ENCODE results near the gene WARS2.
A peak's percentile ranks its signal among the peaks of the same experiment; 100 is the strongest.

Gene WARS2

DNA sequence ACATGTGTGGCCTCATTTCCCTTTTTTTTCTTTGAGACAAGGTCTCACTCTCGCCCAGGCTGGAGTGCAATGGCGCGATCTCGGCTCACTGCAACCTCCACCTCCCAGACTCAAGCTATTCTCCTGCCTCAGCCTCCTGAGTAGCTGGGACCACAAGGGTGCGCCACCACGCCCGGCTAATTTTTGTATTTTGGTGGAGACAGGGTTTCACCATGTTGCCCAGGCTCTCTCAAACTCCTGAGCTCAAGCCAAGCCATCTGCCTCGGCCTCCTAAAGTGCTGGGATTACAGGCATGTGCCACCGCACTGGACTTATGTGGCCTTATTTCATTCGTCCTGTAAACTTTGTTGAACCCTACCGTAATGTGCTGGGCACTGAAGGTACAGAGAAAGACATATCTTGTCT, 569 bp upstream of the WARS2 start:
- Histone ChIP-seq H3K27ac (peak overlapping the region; percentile 98), H3K9me3 (ENCODE audit: control insufficient read depth, low read length) (no peaks in the 10 kb centered on the region)

DNA sequence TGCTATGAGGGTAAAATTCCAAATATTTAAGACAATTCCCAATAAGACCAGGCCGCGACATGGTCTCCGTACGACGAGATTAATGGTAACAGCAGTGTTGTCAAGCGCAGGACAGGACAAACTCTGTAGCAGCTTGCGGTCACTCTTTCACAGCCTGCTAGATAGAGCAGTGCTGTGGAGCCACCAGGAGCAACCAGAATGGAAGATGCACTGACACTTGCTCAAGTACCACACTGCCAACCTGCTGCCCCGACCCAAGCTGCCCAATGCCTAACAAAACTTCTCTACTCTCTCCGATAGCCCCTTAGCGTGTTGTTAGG, 636 bp downstream of the WARS2 start:
- TF ChIP-seq, protein P1, sequence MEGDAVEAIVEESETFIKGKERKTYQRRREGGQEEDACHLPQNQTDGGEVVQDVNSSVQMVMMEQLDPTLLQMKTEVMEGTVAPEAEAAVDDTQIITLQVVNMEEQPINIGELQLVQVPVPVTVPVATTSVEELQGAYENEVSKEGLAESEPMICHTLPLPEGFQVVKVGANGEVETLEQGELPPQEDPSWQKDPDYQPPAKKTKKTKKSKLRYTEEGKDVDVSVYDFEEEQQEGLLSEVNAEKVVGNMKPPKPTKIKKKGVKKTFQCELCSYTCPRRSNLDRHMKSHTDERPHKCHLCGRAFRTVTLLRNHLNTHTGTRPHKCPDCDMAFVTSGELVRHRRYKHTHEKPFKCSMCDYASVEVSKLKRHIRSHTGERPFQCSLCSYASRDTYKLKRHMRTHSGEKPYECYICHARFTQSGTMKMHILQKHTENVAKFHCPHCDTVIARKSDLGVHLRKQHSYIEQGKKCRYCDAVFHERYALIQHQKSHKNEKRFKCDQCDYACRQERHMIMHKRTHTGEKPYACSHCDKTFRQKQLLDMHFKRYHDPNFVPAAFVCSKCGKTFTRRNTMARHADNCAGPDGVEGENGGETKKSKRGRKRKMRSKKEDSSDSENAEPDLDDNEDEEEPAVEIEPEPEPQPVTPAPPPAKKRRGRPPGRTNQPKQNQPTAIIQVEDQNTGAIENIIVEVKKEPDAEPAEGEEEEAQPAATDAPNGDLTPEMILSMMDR (IDR thresholded peaks at IDR 0.05): no peak
- Histone ChIP-seq H3K27me3 (ENCODE audit: control insufficient read depth, insufficient read depth, low read length) (no peaks in the 10 kb centered on the region), H3K79me2 (peaks cover 3% of the 10 kb centered on the region), H3K4me2 (ENCODE audit: low read length) (peak overlapping the region; percentile 92), H2AFZ (peak overlapping the region; percentile 91), H3K27ac (peak overlapping the region; percentile 98), H3K9ac (no peak overlapping the region), H3K36me3 (ENCODE audit: control insufficient read depth, insufficient read depth, low read length) (no peaks in the 10 kb centered on the region), H3K9me3 (ENCODE audit: control insufficient read depth, low read length) (no peaks in the 10 kb centered on the region), H3K4me1 (no peaks in the 10 kb centered on the region), H3K4me3 (ENCODE audit: low read depth, low read length) (peak overlapping the region; percentile 90)

More for the DNA sequence above, 569 bp upstream of the WARS2 start:
- no peaks in the 10 kb centered on the region for H3K4me1 ChIP-seq
- peak overlapping the region; percentile 90 for H3K4me3 ChIP-seq (ENCODE audit: low read depth, low read length)
- peak overlapping the region; percentile 91 for H2AFZ ChIP-seq
- peaks cover 3% of the 10 kb centered on the region for H3K79me2 ChIP-seq
- no peaks in the 10 kb centered on the region for H3K27me3 ChIP-seq (ENCODE audit: control insufficient read depth, insufficient read depth, low read length)
- H3K4me2 ChIP-seq (ENCODE audit: low read length): peak overlapping the region; percentile 92
- TF ChIP-seq, protein P1 (IDR thresholded peaks at IDR 0.05): no peak
- H3K9ac ChIP-seq: no peak overlapping the region
- no peaks in the 10 kb centered on the region for H3K36me3 ChIP-seq (ENCODE audit: control insufficient read depth, insufficient read depth, low read length)

DNA sequence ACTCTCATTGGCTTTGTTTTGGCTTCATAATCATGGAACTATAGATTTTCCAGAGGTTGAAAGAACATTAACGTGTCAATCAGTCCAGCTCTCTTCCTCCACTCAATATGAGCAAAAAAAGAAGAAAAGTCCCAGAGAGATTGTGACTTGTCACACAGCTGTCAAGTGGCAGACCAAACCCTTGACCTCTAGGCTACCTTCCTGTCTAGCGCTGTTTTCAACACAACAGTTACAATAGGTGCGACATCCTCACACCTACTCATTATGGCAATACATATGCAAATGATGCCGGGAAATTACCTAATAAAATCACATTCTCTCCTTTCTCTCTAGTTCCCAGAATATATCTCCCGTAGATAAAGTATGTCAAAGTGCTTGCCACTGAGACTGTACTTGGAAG, 1.1 kb downstream of the WARS2 start:
- peaks cover 3% of the 10 kb centered on the region for H3K79me2 ChIP-seq
- no peaks in the 10 kb centered on the region for H3K36me3 ChIP-seq (ENCODE audit: control insufficient read depth, insufficient read depth, low read length)
- H2AFZ ChIP-seq: peak overlapping the region; percentile 91
- peak overlapping the region; percentile 90 for H3K4me3 ChIP-seq (ENCODE audit: low read depth, low read length)
- TF ChIP-seq, protein P1 (IDR thresholded peaks at IDR 0.05): no peak
- no peaks in the 10 kb centered on the region for H3K4me1 ChIP-seq
- H3K27ac ChIP-seq: peak overlapping the region; percentile 98
- H3K4me2 ChIP-seq (ENCODE audit: low read length): peak overlapping the region; percentile 92
- no peak overlapping the region for H3K9ac ChIP-seq
- no peaks in the 10 kb centered on the region for H3K27me3 ChIP-seq (ENCODE audit: control insufficient read depth, insufficient read depth, low read length)
- no peaks in the 10 kb centered on the region for H3K9me3 ChIP-seq (ENCODE audit: control insufficient read depth, low read length)

DNA sequence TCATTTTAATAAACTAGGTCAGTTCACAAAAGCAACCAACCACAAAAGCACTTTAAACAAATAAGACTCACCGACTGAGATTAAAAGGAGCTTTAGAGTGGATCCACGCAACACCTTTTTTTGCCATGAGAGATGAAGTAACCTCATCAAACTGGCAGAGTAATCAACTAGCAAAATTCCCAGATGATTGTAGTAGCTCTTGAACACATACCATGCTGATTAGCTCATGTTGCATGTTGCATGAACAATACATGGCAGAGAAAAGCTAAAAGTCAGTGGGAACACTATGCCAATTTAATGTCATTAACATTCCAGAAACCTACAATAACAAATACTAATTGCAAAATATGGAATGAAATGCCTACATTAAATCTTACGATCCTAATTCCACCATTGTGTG, 4.1 kb downstream of the WARS2 start:
- Histone ChIP-seq H3K4me1 (no peaks in the 10 kb centered on the region), H3K4me3 (ENCODE audit: low read depth, low read length) (no peak overlapping the region), H3K4me2 (ENCODE audit: low read length) (no peak overlapping the region), H2AFZ (no peak overlapping the region), H3K79me2 (peaks cover 5% of the 10 kb centered on the region), H3K9ac (no peak overlapping the region), H3K36me3 (ENCODE audit: control insufficient read depth, insufficient read depth, low read length) (no peaks in the 10 kb centered on the region), H3K27ac (no peak overlapping the region), H3K27me3 (ENCODE audit: control insufficient read depth, insufficient read depth, low read length) (no peaks in the 10 kb centered on the region), H3K9me3 (ENCODE audit: control insufficient read depth, low read length) (no peaks in the 10 kb centered on the region)
- TF ChIP-seq, protein P1 (IDR thresholded peaks at IDR 0.05): no peak

GRCh38 chr1:119133987-119134386, 6.5 kb downstream of the WARS2 start:
- Histone ChIP-seq H3K4me2 (ENCODE audit: low read length) (no peak overlapping the region), H3K9ac (no peak overlapping the region), H3K79me2 (peaks cover 2% of the 10 kb centered on the region), H3K36me3 (ENCODE audit: control insufficient read depth, insufficient read depth, low read length) (no peaks in the 10 kb centered on the region), H2AFZ (no peak overlapping the region), H3K9me3 (ENCODE audit: control insufficient read depth, low read length) (no peaks in the 10 kb centered on the region), H3K4me1 (no peaks in the 10 kb centered on the region), H3K27me3 (ENCODE audit: control insufficient read depth, insufficient read depth, low read length) (no peaks in the 10 kb centered on the region), H3K27ac (no peak overlapping the region), H3K4me3 (ENCODE audit: low read depth, low read length) (no peak overlapping the region)
- TF ChIP-seq, protein P1 (IDR thresholded peaks at IDR 0.05): no peak

Data from parathyroid adenoma (tissue), 2 donors.